ENCODE data around the gene RFC5. TPM values are rescaled to one million over a fixed set of nuclear protein-coding genes. Genes with fewer than 3 reads are reported as not detected.

Gene RFC5
- total and polyA plus RNA-seq, 9 donors = 13.0 to 20.9 (median 15.9) TPM

DNA sequence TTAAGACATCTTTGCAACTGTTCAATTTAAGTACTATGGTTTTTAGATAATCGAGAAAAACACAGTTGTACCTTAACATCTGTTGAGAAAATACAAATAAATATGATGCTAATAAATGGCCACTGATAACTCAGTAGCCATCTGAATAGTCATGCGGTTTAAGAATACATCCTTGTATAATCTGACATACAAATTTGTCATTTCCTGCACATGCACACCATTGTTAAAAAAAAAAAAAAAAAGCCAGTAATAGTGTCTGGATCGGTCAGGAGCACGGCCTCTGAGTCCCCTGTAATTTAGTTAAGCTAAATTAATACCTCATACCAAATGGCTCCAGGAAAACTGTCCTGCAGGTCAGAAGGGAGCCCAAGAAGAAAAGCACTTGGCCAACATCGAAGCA is 16.8 kb downstream of the RFC5 start:
- TF ChIP-seq POLR2A (IDR thresholded peaks at IDR 0.05) = no peak
- TF ChIP-seq EP300 (IDR thresholded peaks at IDR 0.05) = no peak
- no peak for TF ChIP-seq CTCF (IDR thresholded peaks at IDR 0.05)
- whole genome bisulfite sequencing, 3 donors = 80 to 89% (median 84%) methylated on average over 5 of the region's 5 CpGs
- Histone ChIP-seq H3K27ac (no peak overlapping the region), H3K4me3 (no peak overlapping the region), H3K9me3 (no peaks in the 10 kb centered on the region), H3K4me1 (ENCODE audit: insufficient read depth) (no peaks in the 10 kb centered on the region), H3K27me3 (no peaks in the 10 kb centered on the region), H3K36me3 (no peaks in the 10 kb centered on the region)
- no peak for DNase-seq
- intact Hi-C loops (cut with DNase I) = no loop called here

DNA sequence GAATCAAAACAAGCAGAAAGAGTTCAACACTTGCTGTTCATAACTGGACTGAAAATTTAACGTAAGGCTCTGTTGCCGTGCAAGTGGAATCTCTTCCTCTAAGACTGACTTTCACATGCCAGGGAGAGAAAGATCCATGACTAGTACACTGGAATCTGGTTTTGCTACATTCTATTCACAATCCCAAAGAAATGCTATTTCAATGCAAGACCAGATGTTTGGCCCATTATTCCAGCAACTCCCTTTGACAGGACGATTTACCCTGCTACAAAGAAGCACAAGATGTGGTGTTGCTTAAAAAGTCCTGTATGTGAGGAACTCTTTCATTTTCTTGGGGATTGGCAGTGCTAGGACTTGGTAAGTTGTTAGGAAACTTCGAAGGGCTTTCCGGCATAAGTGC is 17.4 kb downstream of the RFC5 start:
- H3K9me3 ChIP-seq = no peaks in the 10 kb centered on the region
- no peak overlapping the region for H3K27ac ChIP-seq
- H3K27me3 ChIP-seq = no peaks in the 10 kb centered on the region
- TF ChIP-seq POLR2A (IDR thresholded peaks at IDR 0.05) (no peak), CTCF (IDR thresholded peaks at IDR 0.05) (no peak), EP300 (IDR thresholded peaks at IDR 0.05) (no peak)
- H3K36me3 ChIP-seq = no peaks in the 10 kb centered on the region
- intact Hi-C loops (cut with DNase I) = no loop called here
- no peak overlapping the region for H3K4me3 ChIP-seq
- H3K4me1 ChIP-seq (ENCODE audit: insufficient read depth) = no peaks in the 10 kb centered on the region
- WGBS, 3 donors = 84 to 88% (median 86%) methylated on average over 5 of the region's 5 CpGs
- no peak for DNase-seq

- no peaks in the 10 kb centered on the region for H3K9me3 ChIP-seq
- TF ChIP-seq EP300 (IDR thresholded peaks at IDR 0.05) = no peak
- no peak for TF ChIP-seq POLR2A (IDR thresholded peaks at IDR 0.05)
- TF ChIP-seq CTCF (IDR thresholded peaks at IDR 0.05) = no peak
- H3K4me1 ChIP-seq (ENCODE audit: insufficient read depth) = no peaks in the 10 kb centered on the region
- no peak overlapping the region for H3K4me3 ChIP-seq
- no peak overlapping the region for H3K27ac ChIP-seq
- WGBS, 3 donors = 88 to 97% (median 93%) methylated on average over 5 of the region's 5 CpGs
- no peaks in the 10 kb centered on the region for H3K36me3 ChIP-seq
- H3K27me3 ChIP-seq = no peaks in the 10 kb centered on the region
- intact Hi-C loops (cut with DNase I) = no loop called here
- no peak for DNase-seq
Observed at GRCh38 chr12:118034429-118035189, 18.1 kb downstream of the RFC5 start.

GRCh38 chr12:118035190-118036041 is 18.9 kb downstream of the RFC5 start:
- H3K4me1 ChIP-seq (ENCODE audit: insufficient read depth) = no peaks in the 10 kb centered on the region
- no peak for DNase-seq
- TF ChIP-seq POLR2A (IDR thresholded peaks at IDR 0.05) (no peak), CTCF (IDR thresholded peaks at IDR 0.05) (no peak), EP300 (IDR thresholded peaks at IDR 0.05) (no peak)
- no peaks in the 10 kb centered on the region for H3K36me3 ChIP-seq
- intact Hi-C loops (cut with DNase I) = no loop called here
- H3K27ac ChIP-seq = no peak overlapping the region
- H3K9me3 ChIP-seq = no peaks in the 10 kb centered on the region
- 79 to 86% (median 80%) methylated on average over 9 of the region's 9 CpGs for WGBS, 3 donors
- H3K27me3 ChIP-seq = no peaks in the 10 kb centered on the region
- no peak overlapping the region for H3K4me3 ChIP-seq
